ENCODE data around the gene LRP6. TPM values are rescaled to one million over a fixed set of nuclear protein-coding genes. Genes with fewer than 3 reads are reported as not detected.
A peak's percentile ranks its signal among the peaks of the same experiment; 100 is the strongest.
"Not testable (repeated sequence)": the region's sequence is repeated elsewhere in the genome, so short reads cannot be mapped to it uniquely, and the experiment has no call there.

The LRP6 gene
- polyA plus RNA-seq, 1 donor: 25.2 TPM

DNA sequence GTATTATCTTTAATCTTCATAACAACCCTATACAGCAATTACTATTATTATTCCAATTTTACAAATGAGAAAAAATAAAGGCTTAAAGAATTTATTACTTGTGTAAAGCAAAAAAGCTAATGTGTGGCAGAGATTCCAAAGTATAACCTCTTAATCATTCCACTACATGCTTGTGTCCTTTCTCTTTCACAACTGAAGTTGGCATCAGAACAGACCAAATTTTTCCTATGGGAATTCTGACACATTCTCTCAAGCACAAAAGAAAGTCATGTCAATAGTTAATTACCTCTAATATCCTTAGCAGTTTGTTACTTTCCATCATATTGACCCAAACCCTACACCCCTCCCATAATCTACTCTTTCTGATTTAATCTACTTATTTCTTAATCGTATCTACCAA is 109.4 kb downstream of the LRP6 start:
- H3K4me3 ChIP-seq (ENCODE audit: low read length): no peak overlapping the region
- no peaks in the 10 kb centered on the region for H3K9me3 ChIP-seq (ENCODE audit: control insufficient read depth, low read depth, low read length)
- H3K27me3 ChIP-seq (ENCODE audit: control insufficient read depth, insufficient read depth, low read length): no peaks in the 10 kb centered on the region
- H3K36me3 ChIP-seq (ENCODE audit: control insufficient read depth, insufficient read depth, low read length): peaks cover 39% of the 10 kb centered on the region
- H3K4me1 ChIP-seq (ENCODE audit: control insufficient read depth, insufficient read depth, low read length): no peaks in the 10 kb centered on the region
- no peak for DNase-seq
- whole genome bisulfite sequencing (ENCODE audit: insufficient coverage, low lambda C conversion rate): 100% methylated on average over 1 of the region's 1 CpG
- H3K27ac ChIP-seq (ENCODE audit: low read length): no peak overlapping the region

DNA sequence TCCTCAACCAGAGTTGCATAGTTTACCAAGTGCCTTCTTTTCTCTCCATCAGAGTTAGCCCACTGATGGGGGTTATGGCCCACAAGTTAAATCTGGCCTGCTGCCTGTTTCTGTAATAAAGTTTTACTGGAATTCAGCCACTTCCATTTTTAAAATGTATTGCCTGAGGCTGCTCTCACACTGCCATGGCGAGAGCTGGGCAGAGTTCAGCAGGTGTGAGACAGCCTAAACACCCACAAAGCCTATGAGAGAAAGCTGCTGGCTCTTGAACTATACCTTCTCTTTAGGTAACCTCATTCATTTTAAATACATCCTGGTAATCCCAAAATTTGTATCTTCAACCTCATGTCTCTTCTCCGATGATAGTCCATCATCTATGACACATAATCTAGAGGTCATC is 110.0 kb downstream of the LRP6 start:
- peaks cover 35% of the 10 kb centered on the region for H3K36me3 ChIP-seq (ENCODE audit: control insufficient read depth, insufficient read depth, low read length)
- 83% methylated on average over 1 of the region's 2 CpGs for WGBS (ENCODE audit: insufficient coverage, low lambda C conversion rate)
- no peak overlapping the region for H3K4me3 ChIP-seq (ENCODE audit: low read length)
- no peaks in the 10 kb centered on the region for H3K4me1 ChIP-seq (ENCODE audit: control insufficient read depth, insufficient read depth, low read length)
- no peaks in the 10 kb centered on the region for H3K9me3 ChIP-seq (ENCODE audit: control insufficient read depth, low read depth, low read length)
- H3K27ac ChIP-seq (ENCODE audit: low read length): no peak overlapping the region
- DNase-seq: no peak
- H3K27me3 ChIP-seq (ENCODE audit: control insufficient read depth, insufficient read depth, low read length): no peaks in the 10 kb centered on the region

DNA sequence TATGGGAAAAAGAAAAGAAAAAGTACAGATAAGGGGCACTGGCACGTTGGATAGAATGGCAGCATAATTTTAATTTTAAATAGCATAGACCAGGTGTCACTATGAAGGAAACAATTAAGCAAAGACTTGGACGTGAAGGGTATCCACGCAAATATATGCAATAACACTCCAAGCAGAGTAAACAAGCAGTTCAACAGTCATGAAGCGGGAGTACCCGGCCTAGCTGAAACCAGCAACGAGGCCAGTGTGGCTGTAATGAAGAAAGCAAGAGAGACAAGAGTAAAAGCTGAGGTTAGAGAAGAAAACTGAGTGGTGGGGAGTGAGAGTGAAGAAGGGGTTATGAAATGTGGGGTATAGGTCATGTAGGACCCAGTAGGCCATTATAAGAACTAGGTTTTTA is 110.7 kb downstream of the LRP6 start:
- WGBS (ENCODE audit: insufficient coverage, low lambda C conversion rate): 55% methylated on average over 2 of the region's 6 CpGs
- Histone ChIP-seq H3K36me3 (ENCODE audit: control insufficient read depth, insufficient read depth, low read length) (peaks cover 36% of the 10 kb centered on the region), H3K4me3 (ENCODE audit: low read length) (no peak overlapping the region), H3K27me3 (ENCODE audit: control insufficient read depth, insufficient read depth, low read length) (no peaks in the 10 kb centered on the region), H3K4me1 (ENCODE audit: control insufficient read depth, insufficient read depth, low read length) (no peaks in the 10 kb centered on the region), H3K27ac (ENCODE audit: low read length) (no peak overlapping the region), H3K9me3 (ENCODE audit: control insufficient read depth, low read depth, low read length) (no peaks in the 10 kb centered on the region)
- DNase-seq: no peak

DNA sequence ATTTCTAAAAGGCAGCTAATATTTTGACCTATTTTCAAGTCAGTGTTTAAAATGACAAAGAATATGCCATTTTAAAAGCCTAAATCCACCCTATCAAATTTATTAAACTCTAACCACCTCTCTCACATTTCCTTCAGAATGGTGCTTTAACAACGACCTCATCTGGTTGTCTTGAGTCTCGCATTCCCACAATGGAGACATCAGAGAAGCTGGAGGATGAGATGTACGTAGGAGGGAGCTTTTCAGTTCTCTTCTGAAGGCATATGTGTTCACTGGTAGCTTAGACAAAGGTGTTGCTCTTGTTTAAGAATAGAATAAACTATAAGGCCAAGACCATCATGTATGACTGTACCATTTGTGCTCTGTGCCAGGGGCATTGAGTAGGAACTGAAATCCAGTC is 113.2 kb downstream of the LRP6 start:
- Histone ChIP-seq H3K4me3 (ENCODE audit: low read length) (no peak overlapping the region), H3K27ac (ENCODE audit: low read length) (no peak overlapping the region), H3K36me3 (ENCODE audit: control insufficient read depth, insufficient read depth, low read length) (peaks cover 54% of the 10 kb centered on the region), H3K9me3 (ENCODE audit: control insufficient read depth, low read depth, low read length) (no peaks in the 10 kb centered on the region), H3K4me1 (ENCODE audit: control insufficient read depth, insufficient read depth, low read length) (no peaks in the 10 kb centered on the region), H3K27me3 (ENCODE audit: control insufficient read depth, insufficient read depth, low read length) (no peaks in the 10 kb centered on the region)
- DNase-seq: no peak
- no CpG with 5 or more reads among the region's 3 CpGs for WGBS (ENCODE audit: insufficient coverage, low lambda C conversion rate)

DNA sequence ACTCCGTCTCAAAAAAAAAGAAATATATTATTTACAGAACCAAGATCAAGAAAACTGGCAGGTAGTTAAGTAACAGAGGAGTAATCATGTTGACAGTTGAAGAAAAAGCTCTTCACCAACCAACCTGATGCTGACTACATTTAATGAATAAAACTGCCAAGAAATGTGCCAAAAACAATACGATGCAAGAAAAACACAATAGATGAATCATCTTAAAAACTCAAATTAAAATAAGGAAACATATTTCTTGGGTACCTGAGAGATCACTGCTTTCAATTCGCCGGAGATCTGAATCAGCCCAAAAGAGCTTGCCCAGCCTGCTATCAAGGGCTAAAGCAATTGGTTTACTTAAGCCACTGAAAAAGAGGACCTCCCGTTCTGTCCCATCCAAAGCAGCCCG is 119.7 kb downstream of the LRP6 start:
- Histone ChIP-seq H3K27me3 (ENCODE audit: control insufficient read depth, insufficient read depth, low read length) (no peaks in the 10 kb centered on the region), H3K4me1 (ENCODE audit: control insufficient read depth, insufficient read depth, low read length) (no peaks in the 10 kb centered on the region), H3K4me3 (ENCODE audit: low read length) (no peak overlapping the region), H3K9me3 (ENCODE audit: control insufficient read depth, low read depth, low read length) (no peaks in the 10 kb centered on the region), H3K36me3 (ENCODE audit: control insufficient read depth, insufficient read depth, low read length) (peaks cover 49% of the 10 kb centered on the region), H3K27ac (ENCODE audit: low read length) (no peak overlapping the region)
- 100% methylated on average over 1 of the region's 6 CpGs for WGBS (ENCODE audit: insufficient coverage, low lambda C conversion rate)
- no peak for DNase-seq

DNA sequence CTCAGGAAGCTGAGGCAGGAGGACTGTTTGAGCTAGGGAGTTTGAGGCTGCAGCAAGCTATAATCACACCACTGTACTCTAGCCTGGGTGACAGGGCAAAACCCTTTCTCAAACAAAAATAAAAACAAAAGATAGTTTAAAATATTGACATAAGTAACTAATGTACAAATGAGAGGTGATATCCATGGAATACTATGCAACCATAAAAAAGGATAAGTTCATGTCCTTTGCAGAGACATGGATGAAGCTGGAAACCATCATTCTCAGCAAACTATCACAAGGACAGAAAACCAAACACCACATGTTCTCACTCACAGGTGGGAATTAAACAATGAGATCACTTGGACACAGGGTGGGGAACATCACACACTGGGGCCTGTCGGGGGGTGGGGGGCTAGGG is 122.3 kb downstream of the LRP6 start:
- H3K36me3 ChIP-seq (ENCODE audit: control insufficient read depth, insufficient read depth, low read length): peaks cover 39% of the 10 kb centered on the region
- no CpG with 5 or more reads among the region's 1 CpG for WGBS (ENCODE audit: insufficient coverage, low lambda C conversion rate)
- H3K4me1 ChIP-seq (ENCODE audit: control insufficient read depth, insufficient read depth, low read length); H3K27me3 ChIP-seq (ENCODE audit: control insufficient read depth, insufficient read depth, low read length); H3K4me3 ChIP-seq (ENCODE audit: low read length); H3K27ac ChIP-seq (ENCODE audit: low read length); H3K9me3 ChIP-seq (ENCODE audit: control insufficient read depth, low read depth, low read length); DNase-seq: not testable (repeated sequence)

DNA sequence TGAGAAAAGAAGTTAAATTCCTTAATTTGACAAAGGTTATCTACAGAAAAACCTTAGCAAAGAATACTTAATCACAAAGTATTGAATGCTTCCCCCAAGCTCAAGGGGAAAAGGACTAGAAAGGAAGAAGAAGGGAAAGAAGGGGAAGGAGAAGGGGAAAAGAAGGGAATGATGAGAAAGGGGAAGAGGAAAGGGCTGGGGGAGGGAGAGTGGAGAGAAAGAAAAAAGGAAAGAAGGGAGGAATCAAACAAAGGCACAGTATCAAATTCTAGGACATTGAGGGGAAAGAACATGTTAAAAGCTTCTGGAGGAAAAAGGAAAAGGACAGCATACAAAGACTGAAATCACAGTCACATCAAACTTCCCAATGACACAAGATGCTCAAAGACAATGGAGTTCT is 125.8 kb downstream of the LRP6 start:
- Histone ChIP-seq H3K27me3 (ENCODE audit: control insufficient read depth, insufficient read depth, low read length) (no peaks in the 10 kb centered on the region), H3K36me3 (ENCODE audit: control insufficient read depth, insufficient read depth, low read length) (peaks cover 16% of the 10 kb centered on the region), H3K4me1 (ENCODE audit: control insufficient read depth, insufficient read depth, low read length) (peaks cover 3% of the 10 kb centered on the region), H3K9me3 (ENCODE audit: control insufficient read depth, low read depth, low read length) (no peaks in the 10 kb centered on the region), H3K27ac (ENCODE audit: low read length) (no peak overlapping the region), H3K4me3 (ENCODE audit: low read length) (no peak overlapping the region)
- DNase-seq: no peak

DNA sequence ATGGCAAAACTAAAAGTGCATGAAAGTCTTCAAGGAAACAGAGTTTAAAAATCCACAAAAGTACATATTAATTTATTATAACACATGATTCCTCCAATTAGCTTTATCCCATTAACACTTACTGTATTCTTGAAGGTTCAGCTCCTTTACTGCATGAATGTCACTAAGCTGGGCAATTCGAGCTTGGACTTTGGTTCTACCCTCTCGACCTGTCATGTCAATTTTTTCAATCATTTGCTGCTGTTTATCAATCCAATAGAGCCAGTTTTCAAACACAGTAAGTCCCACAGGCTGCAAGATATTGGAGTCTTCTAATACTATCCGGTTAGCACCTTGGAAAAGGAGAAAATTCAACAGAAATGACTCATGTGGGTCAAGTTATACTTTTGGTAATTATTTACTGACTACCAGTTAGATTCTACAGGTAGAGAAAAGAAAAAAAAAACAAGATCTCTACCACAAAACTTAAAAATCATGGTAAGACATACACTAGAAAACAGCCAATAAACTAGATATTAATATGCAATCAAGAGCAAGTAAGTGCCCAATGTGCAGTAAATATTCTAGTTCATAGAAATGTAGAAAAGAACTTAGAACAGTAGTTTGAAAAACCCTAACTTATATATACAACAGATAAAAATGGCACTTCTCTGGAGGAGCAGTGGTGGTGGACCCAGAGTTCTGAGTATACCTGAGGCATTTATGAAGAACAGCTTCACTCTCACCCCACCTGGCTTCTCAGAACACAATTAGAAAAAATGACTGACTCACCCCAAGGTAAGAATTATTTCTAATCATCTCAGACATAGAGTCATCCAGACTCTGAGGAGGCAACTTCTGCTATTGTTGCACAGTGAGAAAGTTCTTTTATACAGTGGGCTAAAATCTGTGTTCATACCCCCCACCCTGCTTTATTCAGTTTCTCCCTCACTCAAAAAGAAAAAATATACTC is 128.4 kb downstream of the LRP6 start:
- no peak overlapping the region for H3K27ac ChIP-seq (ENCODE audit: low read length)
- peak in 1 of 2 donors; percentile 41 for DNase-seq
- 70% methylated on average over 1 of the region's 3 CpGs for WGBS (ENCODE audit: insufficient coverage, low lambda C conversion rate)

DNA sequence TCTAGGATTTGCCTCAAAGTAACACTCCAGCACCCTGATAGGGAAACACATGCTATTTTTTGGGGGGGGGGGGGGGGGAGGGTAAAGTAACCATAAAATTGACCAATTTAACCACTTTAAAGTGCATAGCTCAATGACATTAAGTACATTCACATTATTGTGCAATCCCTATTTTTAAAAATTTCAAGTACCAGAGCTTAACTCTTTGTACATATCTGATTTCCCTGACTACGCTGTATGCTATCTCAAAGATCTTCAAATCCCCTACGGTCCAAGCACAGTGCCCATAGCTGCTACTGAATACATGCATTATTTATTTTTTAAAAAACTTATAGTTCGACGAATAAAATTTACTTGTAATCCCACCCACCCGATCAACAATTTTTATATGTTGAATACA is 133.1 kb downstream of the LRP6 start:
- Histone ChIP-seq H3K4me3 (ENCODE audit: low read length) (no peak overlapping the region), H3K27ac (ENCODE audit: low read length) (no peak overlapping the region), H3K27me3 (ENCODE audit: control insufficient read depth, insufficient read depth, low read length) (no peaks in the 10 kb centered on the region), H3K36me3 (ENCODE audit: control insufficient read depth, insufficient read depth, low read length) (peaks cover 20% of the 10 kb centered on the region), H3K9me3 (ENCODE audit: control insufficient read depth, low read depth, low read length) (no peaks in the 10 kb centered on the region), H3K4me1 (ENCODE audit: control insufficient read depth, insufficient read depth, low read length) (peaks cover 3% of the 10 kb centered on the region)
- WGBS (ENCODE audit: insufficient coverage, low lambda C conversion rate): 86% methylated on average over 4 of the region's 5 CpGs
- no peak for DNase-seq

More for the DNA sequence above, 128.4 kb downstream of the LRP6 start:
- H3K4me1 ChIP-seq (ENCODE audit: control insufficient read depth, insufficient read depth, low read length): peaks cover 3% of the 10 kb centered on the region
- no peaks in the 10 kb centered on the region for H3K27me3 ChIP-seq (ENCODE audit: control insufficient read depth, insufficient read depth, low read length)
- H3K36me3 ChIP-seq (ENCODE audit: control insufficient read depth, insufficient read depth, low read length): peaks cover 16% of the 10 kb centered on the region
- no peaks in the 10 kb centered on the region for H3K9me3 ChIP-seq (ENCODE audit: control insufficient read depth, low read depth, low read length)
- no peak overlapping the region for H3K4me3 ChIP-seq (ENCODE audit: low read length)

DNA sequence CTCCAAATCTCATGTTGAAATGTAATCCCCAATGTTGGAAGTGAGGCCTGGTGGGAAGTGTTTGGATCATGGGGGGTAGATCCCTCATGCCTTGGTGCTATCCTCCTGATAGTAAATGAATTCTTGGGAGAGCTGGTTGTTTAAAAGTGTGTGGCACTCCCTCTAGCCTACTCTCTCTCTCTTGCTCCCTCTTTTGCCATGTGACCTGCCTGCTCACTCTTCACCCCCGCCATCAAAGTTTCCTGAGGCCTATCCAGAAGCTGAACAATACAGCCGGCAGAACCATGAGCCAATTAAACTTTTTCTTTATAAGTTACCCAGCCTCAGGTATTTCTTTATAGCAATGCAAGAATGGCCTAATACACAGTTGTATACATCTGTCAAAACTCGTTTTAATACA is 133.6 kb downstream of the LRP6 start:
- Histone ChIP-seq H3K4me1 (ENCODE audit: control insufficient read depth, insufficient read depth, low read length) (peaks cover 2% of the 10 kb centered on the region), H3K27me3 (ENCODE audit: control insufficient read depth, insufficient read depth, low read length) (no peaks in the 10 kb centered on the region), H3K9me3 (ENCODE audit: control insufficient read depth, low read depth, low read length) (no peaks in the 10 kb centered on the region), H3K27ac (ENCODE audit: low read length) (no peak overlapping the region), H3K4me3 (ENCODE audit: low read length) (no peak overlapping the region), H3K36me3 (ENCODE audit: control insufficient read depth, insufficient read depth, low read length) (peaks cover 23% of the 10 kb centered on the region)
- no CpG with 5 or more reads among the region's 3 CpGs for WGBS (ENCODE audit: insufficient coverage, low lambda C conversion rate)
- no peak for DNase-seq

DNA sequence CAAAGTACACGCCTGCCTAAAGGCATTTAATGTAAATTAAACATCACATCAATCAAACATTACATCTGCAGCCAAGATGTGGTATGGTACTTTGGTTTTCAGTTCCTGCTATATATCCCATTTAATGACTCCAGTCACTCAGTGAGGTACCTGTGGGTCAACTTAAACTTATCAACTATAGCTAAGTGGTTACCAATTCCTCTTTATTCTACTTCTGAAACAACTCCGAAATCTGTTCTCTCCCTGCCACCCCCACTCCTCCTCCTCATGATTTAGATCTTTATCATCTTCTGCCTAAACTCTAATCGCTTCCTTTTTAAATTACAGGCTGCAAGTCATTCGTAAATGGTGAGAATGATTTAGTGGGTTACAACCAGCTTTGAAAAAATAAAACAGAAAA is 138.2 kb downstream of the LRP6 start:
- Histone ChIP-seq H3K36me3 (ENCODE audit: control insufficient read depth, insufficient read depth, low read length) (peaks cover 42% of the 10 kb centered on the region), H3K27me3 (ENCODE audit: control insufficient read depth, insufficient read depth, low read length) (no peaks in the 10 kb centered on the region), H3K4me1 (ENCODE audit: control insufficient read depth, insufficient read depth, low read length) (no peaks in the 10 kb centered on the region), H3K27ac (ENCODE audit: low read length) (no peak overlapping the region), H3K9me3 (ENCODE audit: control insufficient read depth, low read depth, low read length) (no peaks in the 10 kb centered on the region), H3K4me3 (ENCODE audit: low read length) (no peak overlapping the region)
- DNase-seq: no peak
- WGBS (ENCODE audit: insufficient coverage, low lambda C conversion rate): 80% methylated on average over 2 of the region's 4 CpGs
